Heart left ventricle (tissue), 16 donors: Measurements from ENCODE around the gene LTB4R. TPM values are rescaled to one million over a fixed set of nuclear protein-coding genes. Genes with fewer than 3 reads are reported as not detected.
A peak's percentile ranks its signal among the peaks of the same experiment; 100 is the strongest.

Experiments
- ATAC-seq, 4 donors: fragments of 200-7000 bp; cut with Tn5 transposase; one replicate each; pipeline ENCODE4 v1.9.1; 2020 to 2022; ENCODE audit warnings: moderate library complexity in 4 of 4, mild to moderate bottlenecking in 3 of 4, moderate number of reproducible peaks in 1 of 4
- DNase-seq, 5 donors: peaks; one replicate each; pipeline ENCODE4 v3.0.0-alpha.2; 2020
- H3K27ac ChIP-seq, 12 donors: fragments of 200-600 bp; sonication (generic) in 4 of 12; one replicate each; pipeline versions ENCODE4 v1.5.0 to v1.8.0; 2016 to 2022; ENCODE audit warnings: mild to moderate bottlenecking in 2 of 12
- H3K27me3 ChIP-seq, 9 donors: fragments of 200-600 bp; sonication (generic) in 2 of 9; one replicate each; pipeline versions ENCODE4 v1.5.1 to v1.8.0; 2016 to 2022; ENCODE audit warnings: mild to moderate bottlenecking in 3 of 9
- H3K36me3 ChIP-seq, 9 donors: fragments of 200-600 bp; sonication (generic) in 2 of 9; one replicate each; pipeline versions ENCODE4 v1.5.0 to v1.8.0; 2018 to 2022; ENCODE audit warnings: mild to moderate bottlenecking in 2 of 9
- H3K4me1 ChIP-seq, 12 donors: fragments of 200-600 bp; sonication (generic) in 4 of 12; one replicate each; pipeline versions ENCODE4 v1.5.0 to v1.8.0; 2016 to 2022; ENCODE audit warnings: mild to moderate bottlenecking in 3 of 12
- H3K4me3 ChIP-seq, 12 donors: fragments of 200-600 bp; sonication (generic) in 4 of 12; one replicate each; pipeline versions ENCODE4 v1.5.0 to v1.8.0; 2017 to 2022; ENCODE audit warnings: mild to moderate bottlenecking in 9 of 12, moderate library complexity in 4 of 12
- H3K9me3 ChIP-seq, 12 donors: fragments of 200-600 bp; sonication (generic) in 4 of 12; one replicate each; pipeline versions ENCODE4 v1.5.0 to v1.8.0; 2016 to 2022; ENCODE audit warnings: mild to moderate bottlenecking in 1 of 12
- POLR2A ChIP-seq, 2 donors: fragments of 450-650 bp; IDR thresholded peaks; one replicate each; pipeline ENCODE4 v1.6.1; 2017; ENCODE audit warnings: antibody characterized with exemption in 2 of 2, mild to moderate bottlenecking in 2 of 2, moderate library complexity in 2 of 2
- WGBS, 4 donors: extraction: QIAGEN DNeasy Blood & Tissue Kit in 2 of 4; methylation state at CpG; one replicate each; pipeline versions ENCODE4 v1.1.5 to v1.1.7; 2013 to 2018; 5-methylcytosine and 5-hydroxymethylcytosine counted together
- intact Hi-C, 10 donors: fragments of 100-400 bp; cut with DNase I; formaldehyde crosslinking; loops; one replicate each; pipeline versions ENCODE4 v1.11.1 to v1.14.2; 2022
- polyA plus RNA-seq, 2 donors: library from polyadenylated mRNA; stranded (reverse); fragments of 200-250 nt; gene quantifications; one replicate each; pipeline ENCODE4 v1.2.3, GENCODE V29; 2013
- total RNA-seq, 9 donors: library from RNA; depleted of rRNA in 2 of 9; stranded (reverse); fragments of >200 nt in 2 of 9; fragmentation: NEBNext Ultra II Directional in 3 of 9; extraction: Animal tissue kit (Norgen Biotek cat#: 25700) in 3 of 9; gene quantifications; one replicate each; pipeline versions ENCODE4 v1.1.0 to v1.2.4, GENCODE V29; 2016 to 2023
- TF ChIP-seq, protein P1 (sequence below), 12 donors: fragments of 200-600 bp; sonication (generic) in 4 of 12; IDR thresholded peaks; one replicate each; pipeline versions ENCODE4 v1.5.0 to v1.8.0; 2018 to 2022; ENCODE audit warnings: antibody characterized with exemption in 12 of 12, mild to moderate bottlenecking in 5 of 12
- donor health status: ischemic (EF 13 %, LVEDD 7.1; RV severe dilation, severe dysfunction).
- donor health status: healthy with polysubstance abuse.
- donor health status: DM: no; HTN: yes; CAD: no.
- donor health status: DM: no; HTN: no; CAD: no.
- donor health status: ischemic (EF 25% LVEDD 6.9; RV normal size, moderate dysfunction).
- donor health status: ischemic (EF 25% LVEDD 5.7; RV mildly dilated, moderate dysfunction).
- donor health status: healthy.
- donor health status: DM: yes; HTN: yes; CAD: no.
- donor health status: ischemic (EF 35%, LVEDD 5.7; RV mildly dilated, moderate dysfunction).
- donor health status: nonischemic (EF 11% LVEDD 7.7; RV severe dilation, severe dysfunction).
- donor health status: DM: yes; HTN: yes; CAD: no.
- donor health status: PGD.
- donor health status: ischemic (EF 29% LVEDD 5.4; RV normal size, mild dysfunction).
- donor health status: nonischemic (EF 23%, LVEDD 6.1; RV moderate dilation, normal function).

The LTB4R gene
- total and polyA plus RNA-seq, 11 donors: 0.92 to 8.8 (median 1.7) TPM

DNA sequence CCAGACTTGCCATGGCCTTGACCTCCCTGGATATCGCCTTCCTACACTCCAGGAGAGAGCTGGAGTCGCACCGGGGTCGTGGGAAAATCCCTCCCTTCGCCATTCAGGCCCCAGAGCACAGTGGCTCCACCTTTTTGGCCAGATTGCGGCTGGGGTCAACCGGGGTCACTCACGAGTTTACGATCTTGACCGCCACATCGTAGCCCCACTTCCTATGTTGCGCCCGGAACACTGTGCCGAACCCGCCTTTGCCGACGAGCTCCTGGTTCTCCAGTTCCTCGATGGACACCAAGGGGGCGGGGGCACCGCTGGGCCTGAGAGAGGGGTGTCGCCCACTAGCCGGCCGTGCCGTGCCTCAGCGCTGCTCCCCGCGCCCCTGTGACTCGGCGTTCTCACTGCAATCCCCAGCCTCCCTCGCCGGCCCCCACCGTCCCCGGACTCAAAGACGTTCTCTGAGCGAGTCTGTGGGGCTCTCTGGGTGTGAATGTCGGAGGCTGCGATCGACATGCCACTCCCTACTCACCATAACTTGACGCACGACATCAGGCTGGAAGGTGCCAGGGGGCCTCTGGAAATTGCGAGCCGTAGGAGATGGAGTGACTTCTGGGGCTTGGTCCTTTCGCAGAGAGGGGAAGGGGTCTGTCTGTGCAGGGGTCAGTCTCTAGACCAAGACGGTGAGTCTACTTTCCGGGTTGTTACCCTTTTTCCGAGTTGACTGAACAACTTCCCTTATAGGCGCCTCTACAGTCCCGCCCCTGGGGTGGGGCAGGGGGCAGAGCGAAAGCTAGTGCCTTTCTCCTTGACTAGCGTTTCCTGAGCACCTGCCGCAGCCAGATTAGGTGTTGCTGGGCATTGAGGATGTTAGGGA is 28.2 kb downstream of the LTB4R start, which contains the start of gene RIPK3:
Gene RIPK3, minus strand, starts transcription at position 708 of the 868 bp plus-strand sequence. Its CDS starts 165 bp downstream, at position 543.
- DNase-seq (peak; percentile 42 to 83 (median 57)), ATAC-seq (peak; percentile 32 to 62 (median 61))
- H3K9me3 ChIP-seq: no peaks in the 10 kb centered on the region
- intact Hi-C loops: no loop called here
- peak within 1 kb of the TSS in 9 of 12 donors; percentile 20 to 81 (median 65) for H3K27ac ChIP-seq
- H3K4me3 ChIP-seq: peak within 1 kb of the TSS; percentile 17 to 67 (median 52)
- peaks cover 3 to 44% (median 25%) of the 10 kb centered on the region in 12 donors for H3K4me1 ChIP-seq
- peaks cover 0 to 13% (median 0%) of the 10 kb centered on the region in 9 donors for H3K36me3 ChIP-seq
- WGBS, 4 donors: 13 to 25% (median 17%) methylated on average over 37 to 51 of the region's 51 CpGs
- TF ChIP-seq, protein P1, sequence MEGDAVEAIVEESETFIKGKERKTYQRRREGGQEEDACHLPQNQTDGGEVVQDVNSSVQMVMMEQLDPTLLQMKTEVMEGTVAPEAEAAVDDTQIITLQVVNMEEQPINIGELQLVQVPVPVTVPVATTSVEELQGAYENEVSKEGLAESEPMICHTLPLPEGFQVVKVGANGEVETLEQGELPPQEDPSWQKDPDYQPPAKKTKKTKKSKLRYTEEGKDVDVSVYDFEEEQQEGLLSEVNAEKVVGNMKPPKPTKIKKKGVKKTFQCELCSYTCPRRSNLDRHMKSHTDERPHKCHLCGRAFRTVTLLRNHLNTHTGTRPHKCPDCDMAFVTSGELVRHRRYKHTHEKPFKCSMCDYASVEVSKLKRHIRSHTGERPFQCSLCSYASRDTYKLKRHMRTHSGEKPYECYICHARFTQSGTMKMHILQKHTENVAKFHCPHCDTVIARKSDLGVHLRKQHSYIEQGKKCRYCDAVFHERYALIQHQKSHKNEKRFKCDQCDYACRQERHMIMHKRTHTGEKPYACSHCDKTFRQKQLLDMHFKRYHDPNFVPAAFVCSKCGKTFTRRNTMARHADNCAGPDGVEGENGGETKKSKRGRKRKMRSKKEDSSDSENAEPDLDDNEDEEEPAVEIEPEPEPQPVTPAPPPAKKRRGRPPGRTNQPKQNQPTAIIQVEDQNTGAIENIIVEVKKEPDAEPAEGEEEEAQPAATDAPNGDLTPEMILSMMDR (IDR thresholded peaks at IDR 0.05): no peak
- peak in 1 of 2 donors; percentile 26 for TF ChIP-seq POLR2A (IDR thresholded peaks at IDR 0.05)
- H3K27me3 ChIP-seq: peaks cover 0 to 34% (median 7%) of the 10 kb centered on the region in 9 donors

GRCh38 chr14:24340606-24341005 is 29.3 kb downstream of the LTB4R start:
- no peak for TF ChIP-seq POLR2A (IDR thresholded peaks at IDR 0.05)
- TF ChIP-seq, protein P1 (IDR thresholded peaks at IDR 0.05): no peak
- Histone ChIP-seq H3K27me3 (peaks cover 0 to 23% (median 3%) of the 10 kb centered on the region in 9 donors), H3K36me3 (peaks cover 0 to 13% (median 0%) of the 10 kb centered on the region in 9 donors), H3K4me3 (no peak overlapping the region), H3K27ac (no peak overlapping the region), H3K9me3 (no peaks in the 10 kb centered on the region), H3K4me1 (peaks cover 3 to 33% (median 18%) of the 10 kb centered on the region in 12 donors)
- intact Hi-C loops: no loop called here
- no peak for ATAC-seq
- DNase-seq: no peak
- 50 to 100% (median 89%) methylated on average over 1 of the region's 1 CpG for WGBS, 4 donors

GRCh38 chr14:24342889-24343288 is 31.6 kb downstream of the LTB4R start:
- Histone ChIP-seq H3K36me3 (no peaks in the 10 kb centered on the region), H3K4me3 (no peak overlapping the region), H3K4me1 (peaks cover 3 to 35% (median 17%) of the 10 kb centered on the region in 12 donors), H3K27me3 (peaks cover 0 to 17% (median 0%) of the 10 kb centered on the region in 9 donors), H3K9me3 (no peaks in the 10 kb centered on the region), H3K27ac (no peak overlapping the region)
- DNase-seq (no peak), ATAC-seq (no peak)
- WGBS, 4 donors: 88 to 97% (median 92%) methylated on average over 4 of the region's 4 CpGs
- TF ChIP-seq, protein P1 (IDR thresholded peaks at IDR 0.05): no peak
- no peak for TF ChIP-seq POLR2A (IDR thresholded peaks at IDR 0.05)
- intact Hi-C loops: no loop called here
